Left kidney (tissue), 2 donors: Measurements from ENCODE around the gene HSD17B3. TPM values are rescaled to one million over a fixed set of nuclear protein-coding genes. Genes with fewer than 3 reads are reported as not detected.
A peak's percentile ranks its signal among the peaks of the same experiment; 100 is the strongest.

Source experiments
- DNase-seq: peaks from one replicate; pipeline ENCODE4 v3.0.0-alpha.2; 2013
- polyA plus RNA-seq: library from polyadenylated mRNA; unstranded; fragments of 120-200 nt; gene quantifications from one replicate; pipeline ENCODE4 v1.2.1, GENCODE V29; 2013; ENCODE audit not compliant: insufficient read length

Gene HSD17B3
- polyA plus RNA-seq, 1 donor = 1.4 TPM

DNA sequence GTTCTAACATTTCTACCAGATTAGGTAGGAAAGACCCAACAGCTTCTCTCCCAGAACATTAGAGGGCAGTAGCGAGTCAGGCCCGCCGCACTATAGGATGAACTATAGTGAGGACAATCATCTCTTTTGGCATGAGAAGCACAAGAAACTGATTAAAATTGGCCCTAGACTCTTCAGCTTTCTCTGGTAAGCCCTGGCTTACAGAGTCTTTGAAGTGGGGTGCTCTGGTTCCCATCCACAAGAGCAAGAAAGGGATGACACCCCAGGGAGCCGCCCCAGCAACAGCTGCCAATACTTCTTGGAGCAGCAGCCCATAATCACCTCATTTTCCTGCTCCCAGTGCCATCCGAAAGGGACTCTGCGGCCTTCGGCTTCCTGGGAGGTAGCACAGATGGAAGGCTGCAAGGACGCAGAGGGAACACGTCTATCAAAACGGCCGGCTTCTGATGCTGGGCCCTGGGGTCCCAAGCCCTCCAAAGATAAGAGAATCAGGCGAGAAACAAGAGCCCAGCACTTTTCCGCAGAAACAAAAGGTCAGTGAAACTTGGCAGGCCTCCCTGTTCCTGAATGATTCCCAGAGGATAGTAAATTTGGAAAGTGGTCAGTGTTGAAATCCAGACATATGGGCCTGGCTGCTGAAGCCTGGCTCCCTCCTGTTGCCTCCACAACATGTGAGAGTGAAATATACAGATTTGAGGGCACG, 69.3 kb downstream of the HSD17B3 start:
- DNase-seq = peak; percentile 79

- DNase-seq = no peak
Measured at GRCh38 chr9:96232164-96232538, 69.8 kb downstream of the HSD17B3 start.

- no peak for DNase-seq
Measured at GRCh38 chr9:96230002-96230401, 72.0 kb downstream of the HSD17B3 start.

- no peak for DNase-seq
Measured at GRCh38 chr9:96222132-96222531, 79.8 kb downstream of the HSD17B3 start.

GRCh38 chr9:96219900-96220257, 82.1 kb downstream of the HSD17B3 start:
- DNase-seq = no peak

- peak; percentile 45 for DNase-seq
Measured at GRCh38 chr9:96219026-96219899, 82.7 kb downstream of the HSD17B3 start.

DNA sequence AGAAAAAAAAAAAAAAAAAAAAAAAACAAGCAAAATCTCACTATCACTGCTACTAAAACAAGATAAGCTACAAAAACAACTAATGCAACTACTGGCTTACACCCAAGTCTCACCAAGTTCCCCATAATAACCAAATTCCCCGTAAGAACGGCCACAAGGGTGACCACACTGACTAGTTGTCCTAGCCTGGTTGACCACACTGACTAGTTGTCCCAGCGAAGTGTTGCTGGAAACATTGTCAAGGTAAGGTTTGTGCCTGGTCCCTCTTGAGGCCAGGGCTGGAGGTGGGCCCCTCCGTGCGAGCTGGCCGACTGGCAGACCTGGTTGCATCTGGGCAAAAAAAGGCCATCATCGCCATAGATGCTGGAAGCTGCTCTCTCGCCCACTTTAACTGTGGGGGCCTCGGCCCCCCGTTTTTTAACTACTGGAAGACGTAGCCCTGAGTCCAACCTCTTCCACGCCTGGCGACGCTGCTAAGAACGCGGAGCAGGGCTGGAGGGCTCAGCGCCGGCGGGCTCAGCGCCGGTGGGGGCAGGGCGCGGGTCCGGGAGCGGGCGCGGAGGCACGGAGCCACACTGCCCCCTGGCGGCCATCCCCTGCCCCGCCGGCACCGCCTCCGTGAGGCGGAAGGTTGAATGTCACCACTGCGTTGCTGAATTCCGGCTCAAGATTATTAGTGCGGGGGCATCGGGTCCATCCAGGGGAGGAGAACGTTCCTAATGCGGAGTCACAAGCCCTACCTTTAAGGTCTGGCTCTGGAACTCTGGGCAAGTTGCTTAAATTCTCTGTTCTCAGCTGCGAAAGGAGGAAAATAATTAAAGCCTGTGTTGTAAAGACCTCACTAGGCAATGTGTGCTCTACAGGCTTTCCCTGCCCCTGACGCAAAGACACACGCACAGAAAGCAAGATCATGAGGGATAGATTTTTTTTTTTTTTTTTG, 84.0 kb downstream of the HSD17B3 start:
- peak; percentile 79 for DNase-seq

GRCh38 chr9:96217294-96217707, 84.7 kb downstream of the HSD17B3 start:
- DNase-seq = peak; percentile 36

DNA sequence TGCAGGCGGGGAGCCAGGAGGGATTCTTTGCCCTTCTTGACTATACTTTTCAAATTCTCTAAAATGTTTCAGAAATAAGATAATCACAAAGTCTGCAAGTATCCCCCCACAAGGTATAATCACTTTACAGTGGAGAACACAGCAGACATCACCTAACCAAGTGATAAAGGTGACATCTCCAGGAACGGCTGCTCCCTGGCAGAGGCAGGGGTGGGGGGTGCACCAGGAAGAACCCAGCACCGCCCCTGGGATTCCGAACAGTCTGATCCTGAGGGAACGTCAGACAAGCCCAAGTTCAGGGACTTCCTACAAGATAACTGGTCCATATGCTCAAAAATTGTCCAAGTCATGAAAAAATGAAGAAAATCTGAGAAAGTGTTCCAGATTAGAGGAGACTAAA, 85.4 kb downstream of the HSD17B3 start:
- DNase-seq = no peak

DNA sequence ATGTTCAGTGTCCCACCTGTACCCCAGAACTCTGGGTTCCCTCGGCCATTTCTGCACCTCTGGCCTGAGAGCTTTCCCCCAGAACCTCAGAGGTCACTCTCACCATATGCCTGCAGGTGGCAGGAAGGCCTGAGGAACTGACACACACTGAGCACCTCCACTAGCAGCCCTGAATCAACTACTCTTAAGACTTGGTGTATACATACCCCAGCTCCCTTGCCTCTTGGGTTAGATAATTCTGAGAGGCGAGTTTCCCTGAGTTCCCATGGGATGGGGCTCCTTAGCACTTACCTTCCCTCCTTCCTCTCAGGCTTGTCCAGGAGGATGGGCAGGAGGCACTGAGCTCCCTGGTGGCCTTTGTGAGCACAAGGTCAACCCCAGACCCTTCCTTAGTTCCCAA, 86.1 kb downstream of the HSD17B3 start:
- DNase-seq = no peak

GRCh38 chr9:96214635-96215034, 87.3 kb downstream of the HSD17B3 start:
- DNase-seq = no peak

DNA sequence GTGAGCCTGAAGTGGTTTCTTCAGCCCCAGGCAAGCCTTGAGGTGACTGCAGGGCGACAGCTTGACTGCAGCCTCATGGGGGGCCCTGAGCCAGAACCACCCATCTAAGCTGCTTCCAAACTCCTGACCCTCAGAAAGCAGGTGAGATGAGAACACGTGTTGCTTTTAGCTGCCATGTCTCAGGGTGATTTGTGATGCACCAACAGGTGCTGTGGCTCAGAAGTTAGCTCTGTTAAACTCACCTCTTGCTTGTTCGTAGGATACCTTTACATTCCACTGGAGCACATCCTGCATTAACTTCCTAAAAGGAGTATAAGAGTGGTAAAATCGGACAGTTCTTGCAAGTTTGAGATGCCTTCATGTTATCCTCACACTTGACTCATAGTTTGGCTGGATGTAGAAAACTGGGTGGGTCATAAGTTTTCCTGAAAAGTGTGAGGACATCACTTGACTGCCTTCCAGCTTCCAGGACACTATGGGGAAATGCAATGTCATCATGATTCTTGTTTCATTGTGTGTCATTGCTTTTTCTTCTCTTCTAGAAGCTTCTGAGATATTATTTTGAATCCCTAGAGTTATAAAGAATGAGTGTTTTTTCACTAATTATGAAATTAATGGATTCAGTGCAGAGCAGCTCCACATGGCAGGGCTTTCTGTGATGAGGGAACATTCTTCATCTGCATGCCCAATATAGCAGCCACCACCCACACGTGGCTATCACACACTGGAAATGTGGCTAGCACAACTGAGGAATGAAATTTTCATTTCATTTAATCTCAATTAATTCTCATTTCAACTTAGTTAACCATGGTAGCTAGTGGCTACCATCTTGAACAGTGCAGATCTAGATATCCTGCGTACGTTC, 92.3 kb downstream of the HSD17B3 start:
- DNase-seq = no peak

DNA sequence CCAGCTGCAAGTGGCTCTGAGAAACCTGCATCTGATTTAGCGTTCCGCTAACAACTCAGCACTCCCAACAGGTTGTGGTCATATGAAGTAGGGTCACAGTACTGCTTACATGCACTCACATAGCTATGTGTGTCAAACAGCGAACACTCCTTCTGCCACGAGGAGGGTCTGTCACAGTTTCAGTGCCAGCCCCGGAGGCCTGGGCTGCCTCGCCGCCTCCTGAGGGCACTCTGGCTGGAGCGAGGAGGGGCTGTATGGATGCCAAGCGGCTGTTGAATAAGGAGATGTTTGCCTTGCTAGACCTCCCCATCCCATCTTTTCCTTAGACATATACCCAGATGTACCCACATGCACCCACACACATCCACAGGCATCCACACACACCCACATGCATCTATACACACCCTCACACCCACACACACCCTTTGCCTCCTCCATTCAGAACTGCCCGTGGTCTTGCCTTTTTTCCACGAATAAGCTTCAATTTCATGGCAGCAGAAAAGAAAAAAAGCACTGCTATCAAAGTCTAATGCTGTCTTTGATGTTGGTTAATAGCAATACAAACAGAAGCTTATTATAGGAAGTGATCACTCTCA, 95.7 kb downstream of the HSD17B3 start:
- DNase-seq = no peak

- DNase-seq = no peak
Measured at GRCh38 chr9:96204853-96205252, 97.1 kb downstream of the HSD17B3 start.

DNA sequence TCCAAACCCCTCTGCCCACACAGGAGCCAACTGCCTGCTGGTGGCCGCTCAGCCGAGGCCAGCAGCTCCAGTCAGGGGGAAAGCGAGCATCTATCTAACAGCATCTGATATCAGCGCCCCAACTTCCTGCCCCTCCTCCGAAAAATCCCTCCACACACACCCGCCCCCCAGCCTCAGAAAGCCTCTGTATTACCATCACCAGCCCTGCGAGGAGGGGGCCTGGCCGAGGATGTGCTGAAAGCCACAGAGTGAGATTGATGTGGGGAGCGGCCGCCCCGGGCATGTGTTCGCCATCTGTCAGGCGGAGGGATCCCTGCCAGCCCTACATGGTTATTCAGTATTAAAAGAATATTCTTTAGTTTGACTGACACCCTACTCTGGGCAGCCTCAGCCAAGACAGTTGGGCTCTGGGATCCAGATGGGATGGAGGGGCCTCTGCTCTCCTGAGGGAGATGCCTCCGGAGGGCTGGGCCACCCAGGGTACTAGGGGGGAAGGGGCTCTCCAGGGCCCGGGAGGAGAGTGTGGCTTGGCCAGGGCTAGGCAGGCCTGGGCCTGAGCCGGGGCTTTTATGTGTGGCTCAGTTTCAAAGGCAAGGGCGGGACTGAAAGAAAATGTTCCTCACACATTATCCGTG, 98.0 kb downstream of the HSD17B3 start:
- DNase-seq = no peak

GRCh38 chr9:96202971-96203780, 98.8 kb downstream of the HSD17B3 start:
- no peak for DNase-seq

- DNase-seq = no peak
Measured at GRCh38 chr9:96201140-96201539, 100.8 kb downstream of the HSD17B3 start.

- DNase-seq = no peak
Measured at GRCh38 chr9:96199006-96199405, 103.0 kb downstream of the HSD17B3 start.

DNA sequence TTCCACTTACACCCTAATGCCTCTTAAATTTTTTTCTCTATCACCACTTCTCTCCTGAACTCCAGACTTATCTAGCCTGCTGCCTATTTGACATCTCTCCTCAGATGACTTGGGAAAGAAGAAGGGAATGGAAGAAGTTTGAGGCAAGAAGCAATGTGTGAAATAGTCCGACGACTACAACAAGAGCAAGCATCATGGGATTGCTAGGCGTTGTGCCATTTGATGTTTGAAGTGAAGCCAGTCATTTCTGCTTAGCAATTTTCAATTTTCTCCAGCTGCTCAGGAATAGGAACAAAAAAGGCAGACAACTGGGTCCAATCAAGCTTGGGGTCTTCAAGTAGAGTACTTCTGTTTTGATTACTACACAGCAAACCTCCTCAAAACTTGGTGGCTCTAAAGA, 106.4 kb downstream of the HSD17B3 start:
- DNase-seq = no peak
